Iris pigment epithelial cell (primary cell): Measurements from ENCODE around the gene PDE10A.

Source experiments
- DNase-seq: peaks from one replicate; pipeline ENCODE4 v3.0.0-alpha.2; 2011; ENCODE audit warnings: low read depth

PDE10A gene

GRCh38 chr6:165389534-165389933, 273.5 kb downstream of the PDE10A start:
- DNase-seq = no peak

- no peak for DNase-seq
Measured at GRCh38 chr6:165383323-165383722, 279.7 kb downstream of the PDE10A start.

DNA sequence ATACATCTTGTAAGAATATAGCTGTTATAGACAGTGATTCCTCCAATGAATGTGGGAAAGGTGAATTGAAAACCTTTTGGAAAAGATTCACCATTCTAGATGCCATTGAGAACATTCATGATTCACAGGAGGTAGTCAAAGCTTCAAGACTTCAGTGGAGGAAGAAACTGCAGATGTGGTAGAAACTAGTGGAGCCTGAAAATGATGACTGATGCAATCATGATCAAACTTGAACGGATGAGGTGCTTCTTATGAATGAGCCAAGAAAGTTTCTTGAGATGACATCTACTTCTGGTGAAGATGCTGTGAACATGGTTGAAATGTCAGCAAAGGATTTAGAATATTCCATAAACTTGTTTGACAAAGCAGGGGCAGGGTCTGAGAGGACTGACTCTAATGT, 286.9 kb downstream of the PDE10A start:
- no peak for DNase-seq

DNA sequence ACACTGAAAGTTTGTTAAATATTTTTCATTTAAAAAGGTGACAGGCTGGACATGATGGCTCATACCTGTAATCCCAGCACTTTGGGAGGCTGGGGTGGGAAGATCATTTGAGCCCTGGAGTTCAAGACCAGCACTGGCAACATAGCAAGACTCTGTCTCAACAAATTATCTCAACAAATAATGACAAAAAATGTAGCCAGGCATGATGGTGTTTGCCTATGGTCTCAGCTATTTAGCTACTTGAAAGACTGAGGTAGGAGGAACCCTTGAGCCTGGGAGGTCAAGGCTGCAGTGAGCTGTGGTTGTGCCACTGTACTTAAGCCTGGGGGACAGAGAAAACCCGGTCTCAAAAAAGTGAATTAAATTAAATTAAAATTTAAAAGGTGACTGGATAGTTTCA, 297.7 kb downstream of the PDE10A start:
- DNase-seq = no peak

GRCh38 chr6:165345700-165346099, 317.3 kb downstream of the PDE10A start:
- no peak for DNase-seq

DNA sequence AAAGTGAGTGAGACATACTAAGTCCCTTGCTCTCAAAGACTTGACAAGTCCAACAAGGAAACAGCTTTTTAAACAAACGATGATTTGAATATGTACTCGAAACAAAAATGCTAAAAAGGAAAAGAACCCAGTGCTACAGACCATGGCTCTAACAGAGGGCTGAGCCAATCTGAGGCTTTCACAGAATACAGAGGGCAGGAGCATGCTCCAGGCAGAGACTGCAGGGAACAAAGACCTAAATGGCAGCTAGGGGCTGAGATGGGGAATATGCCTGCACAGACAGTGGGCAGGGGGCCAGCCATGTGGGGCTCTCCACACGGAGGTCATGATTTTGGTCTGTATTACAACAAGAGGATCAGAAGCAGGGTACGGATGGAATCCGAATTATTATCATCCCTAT, 322.5 kb downstream of the PDE10A start:
- no peak for DNase-seq

GRCh38 chr6:165325609-165326008, 337.4 kb downstream of the PDE10A start:
- DNase-seq = no peak

DNA sequence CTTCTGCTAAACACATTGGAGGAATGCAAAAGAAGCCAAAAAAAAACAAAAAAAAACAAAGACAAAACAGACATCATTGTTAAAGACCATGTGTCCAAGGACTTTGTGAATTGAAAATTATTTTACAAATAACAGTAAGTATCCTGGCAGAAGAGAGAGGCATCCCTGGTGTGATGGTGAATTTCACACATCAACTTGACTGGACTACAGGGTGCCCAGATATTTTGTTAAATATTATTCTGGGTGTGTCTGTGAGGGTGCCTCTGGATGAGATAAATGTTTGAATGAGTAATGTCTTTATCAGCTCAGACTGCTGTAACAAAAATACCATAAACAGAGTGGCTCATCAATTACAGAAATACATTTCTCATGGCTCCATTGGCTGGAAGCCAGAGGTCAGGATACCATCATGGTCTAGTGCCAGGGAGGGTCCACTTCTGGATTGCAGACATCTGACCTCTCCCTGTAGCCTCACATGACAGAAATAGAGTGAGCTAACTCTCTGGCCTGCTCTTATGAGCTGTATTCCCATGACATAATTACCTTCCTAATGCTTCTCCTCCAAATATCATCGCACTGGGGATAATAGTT, 341.4 kb downstream of the PDE10A start:
- DNase-seq = no peak

GRCh38 chr6:165321150-165321549, 341.9 kb downstream of the PDE10A start:
- no peak for DNase-seq

- no peak for DNase-seq
Measured at GRCh38 chr6:165317723-165318122, 345.3 kb downstream of the PDE10A start.

- DNase-seq = peak; percentile 70
Measured at GRCh38 chr6:165308926-165309731, 353.9 kb downstream of the PDE10A start, which contains the start of gene C6orf118. Gene C6orf118 (minus strand): TSS chr6:165309605. CDS start chr6:165309586, 19 bp downstream.

DNA sequence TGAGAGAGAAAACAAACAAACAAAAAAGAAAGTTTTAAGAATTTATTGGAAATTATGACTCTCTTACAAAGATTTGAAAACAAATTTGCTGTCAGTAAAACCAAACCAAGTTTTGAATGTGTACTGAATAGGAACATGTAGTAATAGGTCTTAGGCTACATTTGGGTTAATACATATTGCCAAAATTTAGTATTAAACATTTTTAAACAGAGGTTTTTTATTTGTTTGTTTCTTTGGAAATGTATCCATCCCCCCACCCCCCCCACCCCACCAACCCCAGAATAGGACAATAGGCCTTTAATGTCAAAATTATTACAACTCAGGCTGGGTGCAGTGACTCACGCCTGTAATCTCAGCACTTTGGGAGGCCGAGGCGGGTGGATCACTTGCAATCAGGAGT, 356.1 kb downstream of the PDE10A start:
- DNase-seq = no peak

- no peak for DNase-seq
Measured at GRCh38 chr6:165301372-165302246, 361.4 kb downstream of the PDE10A start.

DNA sequence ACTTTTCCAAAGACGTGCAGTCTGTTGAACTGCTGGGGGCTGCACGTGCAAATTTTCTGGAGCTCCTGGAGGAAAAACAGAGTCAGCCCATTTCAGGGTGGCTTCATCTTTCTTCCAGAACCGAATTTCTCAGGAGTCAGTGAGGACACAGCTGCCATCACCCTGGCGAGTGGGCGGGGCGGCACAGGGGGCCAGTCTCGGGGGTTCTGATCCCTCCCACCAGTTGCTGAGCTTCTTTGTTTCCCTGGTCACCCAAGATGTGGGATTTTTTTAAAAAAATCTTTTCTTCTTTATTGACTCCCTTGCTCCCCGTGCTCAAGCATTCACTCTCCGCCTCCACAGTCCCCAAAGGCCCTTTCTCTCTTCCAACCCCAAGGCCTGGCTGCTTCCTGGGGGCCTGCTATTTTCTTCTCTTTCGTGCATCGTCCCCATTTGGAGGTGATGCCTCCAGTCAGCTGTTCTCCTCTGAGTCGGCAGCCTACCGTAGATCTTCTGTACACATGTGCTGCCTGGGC, 362.6 kb downstream of the PDE10A start:
- no peak for DNase-seq

DNA sequence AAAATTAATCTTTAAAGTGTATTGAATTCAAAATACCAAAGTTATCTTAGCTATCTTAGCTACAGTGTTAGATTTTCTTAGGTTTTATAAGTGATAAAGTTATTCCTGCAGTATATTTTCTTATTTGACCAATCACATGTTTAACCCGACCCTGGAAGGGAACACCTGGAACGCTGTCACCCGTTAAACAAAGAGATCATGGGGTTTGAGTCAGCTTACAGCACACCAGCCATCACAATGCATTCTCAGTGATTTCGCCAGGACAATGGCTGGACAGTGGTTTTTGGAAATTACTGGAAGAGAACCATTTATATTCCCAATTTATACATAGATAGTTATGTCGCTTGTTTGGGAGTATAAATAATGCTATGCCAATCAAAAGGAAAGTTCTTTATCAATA, 364.2 kb downstream of the PDE10A start:
- DNase-seq = no peak

- DNase-seq = no peak
Measured at GRCh38 chr6:165298402-165298801, 364.6 kb downstream of the PDE10A start.

DNA sequence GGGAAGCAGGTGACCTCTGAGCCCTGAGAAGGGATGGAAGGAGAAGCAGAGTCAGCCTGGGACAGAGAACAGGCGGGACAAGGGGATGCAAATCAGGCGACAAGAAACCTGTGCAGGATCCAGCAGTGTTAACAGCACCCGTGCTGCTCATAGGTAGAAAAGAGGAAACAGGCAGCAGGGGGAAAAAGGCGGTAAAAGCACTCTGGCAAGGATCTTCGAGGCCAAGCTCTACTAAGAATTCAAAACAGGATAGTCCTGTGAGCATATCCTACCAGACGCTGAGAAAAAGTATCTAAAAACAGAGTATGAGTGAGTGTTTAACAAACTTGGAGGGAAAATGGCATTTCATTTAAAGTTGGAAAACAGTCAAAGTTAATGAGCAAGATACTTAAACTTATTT, 370.4 kb downstream of the PDE10A start:
- no peak for DNase-seq
